Measurements from ENCODE around the gene WBP2NL.

The WBP2NL gene

GRCh38 chr22:41978732-41979131 is 19.9 kb upstream of the WBP2NL start:
- no peak for DNase-seq (ENCODE audit: low spot score)

DNA sequence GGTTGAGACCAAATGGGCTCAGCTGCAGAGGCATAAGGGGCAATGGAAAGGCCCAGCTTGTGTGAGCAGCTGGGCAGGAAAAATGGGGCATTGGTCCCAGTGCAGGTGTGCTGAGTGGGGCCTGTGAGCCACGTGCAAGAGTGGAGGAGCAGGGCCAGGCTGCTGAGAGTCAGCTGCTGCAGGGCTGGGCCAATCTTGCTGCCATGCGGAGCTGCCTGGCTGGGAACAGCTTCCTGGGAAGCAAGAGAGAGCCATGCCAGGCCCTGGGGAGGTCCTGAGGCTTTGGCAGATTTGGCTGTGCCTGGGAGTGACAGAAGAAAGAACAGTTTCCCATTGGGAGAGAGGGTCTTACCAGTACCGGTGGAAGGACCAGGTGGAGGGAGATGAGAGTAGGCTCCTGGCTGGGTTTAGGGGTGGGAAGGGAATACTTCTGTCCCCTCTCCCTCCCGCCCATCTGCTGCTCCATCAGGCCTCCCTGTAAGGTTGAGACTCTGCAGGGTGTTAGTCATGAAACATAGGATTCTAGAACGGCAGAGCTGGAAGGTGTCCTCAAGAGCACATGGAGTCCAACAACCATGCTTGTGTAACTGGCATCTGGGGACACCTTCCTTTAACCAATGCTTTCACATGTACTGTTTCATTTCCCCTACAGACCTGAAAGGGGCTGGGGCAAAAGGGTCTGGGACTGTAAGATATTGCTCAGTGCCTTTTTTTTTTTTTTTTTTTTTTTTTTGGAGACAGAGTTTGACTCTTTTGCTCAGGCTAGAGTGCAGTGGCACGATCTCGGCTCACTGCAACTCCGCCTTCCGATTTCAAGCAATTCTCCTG is 19.0 kb upstream of the WBP2NL start:
- no peak for DNase-seq (ENCODE audit: low spot score)

DNA sequence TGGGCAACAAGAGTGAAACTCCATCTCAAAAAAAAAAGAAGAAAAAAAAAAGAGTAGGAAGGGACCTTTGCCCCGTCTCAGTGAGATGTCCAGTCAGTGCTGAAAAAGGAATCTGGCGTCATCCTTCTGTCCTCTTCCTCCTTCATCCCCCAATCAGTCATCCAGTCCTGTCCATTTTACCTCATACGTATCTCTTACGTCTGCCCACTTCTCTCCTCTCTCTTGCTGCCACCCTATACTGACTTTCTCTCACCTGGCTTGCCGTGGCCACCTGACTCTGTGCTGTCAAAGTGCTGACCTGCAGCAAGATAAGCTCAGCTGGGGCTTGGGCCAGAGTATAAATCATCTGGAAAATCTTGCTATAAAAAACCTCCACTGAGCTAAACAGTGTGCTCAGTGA is 15.7 kb upstream of the WBP2NL start:
- no peak for DNase-seq (ENCODE audit: low spot score)

DNA sequence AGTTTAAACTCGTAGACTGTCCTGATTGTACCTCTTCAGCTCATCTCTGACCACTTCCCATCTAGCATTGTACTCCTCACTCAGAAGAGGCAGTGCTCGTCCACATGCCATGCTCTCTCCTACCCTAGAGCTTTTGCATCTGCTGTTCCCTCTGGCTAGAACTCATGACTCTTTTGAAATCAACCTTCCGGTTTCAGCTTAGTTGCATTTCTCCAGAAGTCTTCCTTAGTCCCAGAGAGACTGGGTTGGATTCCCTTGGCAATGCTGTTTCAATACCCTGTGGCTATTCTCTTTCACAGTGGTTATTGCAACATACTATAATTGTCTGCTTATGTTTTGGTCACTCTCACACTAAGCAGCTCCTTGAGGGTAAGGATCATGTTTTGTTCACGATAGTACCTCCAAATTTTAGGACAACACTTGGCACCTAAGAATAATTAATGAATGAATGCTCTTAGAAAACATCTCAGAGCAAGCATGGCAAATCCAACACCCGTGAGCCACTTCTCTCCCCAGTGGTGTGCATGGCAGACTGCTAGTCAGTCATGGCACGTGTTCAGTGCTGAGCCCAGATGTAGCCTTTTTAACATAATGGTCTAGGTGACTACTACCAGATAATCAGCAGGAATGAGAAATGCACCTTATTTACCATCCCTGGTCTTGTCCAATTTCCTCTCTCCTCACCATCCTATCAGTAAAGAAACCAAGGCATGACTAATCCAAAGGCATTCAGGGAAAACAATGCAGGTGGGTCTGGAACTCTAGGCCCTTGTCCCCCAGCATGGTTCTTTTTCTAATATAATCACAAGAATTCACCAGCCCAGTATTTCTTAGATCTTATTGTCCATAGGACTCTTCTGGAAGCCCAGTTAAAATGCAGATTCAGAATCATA is 14.8 kb upstream of the WBP2NL start:
- no peak for DNase-seq (ENCODE audit: low spot score)

DNA sequence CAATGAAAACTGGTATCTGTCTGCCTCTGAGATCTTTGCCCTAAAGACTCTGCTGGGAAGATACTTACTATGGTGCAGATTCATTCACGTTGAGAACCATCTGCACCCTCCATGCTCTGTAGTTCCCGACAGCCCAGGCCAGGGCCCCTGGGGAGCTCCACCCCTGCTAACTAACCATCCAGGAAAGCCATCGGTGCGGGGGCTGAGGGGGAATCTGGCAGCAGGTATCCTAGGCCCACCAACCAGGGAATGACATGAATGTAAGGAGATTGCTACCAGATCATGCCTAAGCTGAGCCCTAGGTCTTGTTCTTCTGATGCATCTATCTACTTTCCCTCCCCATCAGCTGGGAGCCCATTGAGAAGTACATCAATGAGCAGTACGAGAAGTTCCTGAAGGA is 11.3 kb upstream of the WBP2NL start:
- no peak for DNase-seq (ENCODE audit: low spot score)

DNA sequence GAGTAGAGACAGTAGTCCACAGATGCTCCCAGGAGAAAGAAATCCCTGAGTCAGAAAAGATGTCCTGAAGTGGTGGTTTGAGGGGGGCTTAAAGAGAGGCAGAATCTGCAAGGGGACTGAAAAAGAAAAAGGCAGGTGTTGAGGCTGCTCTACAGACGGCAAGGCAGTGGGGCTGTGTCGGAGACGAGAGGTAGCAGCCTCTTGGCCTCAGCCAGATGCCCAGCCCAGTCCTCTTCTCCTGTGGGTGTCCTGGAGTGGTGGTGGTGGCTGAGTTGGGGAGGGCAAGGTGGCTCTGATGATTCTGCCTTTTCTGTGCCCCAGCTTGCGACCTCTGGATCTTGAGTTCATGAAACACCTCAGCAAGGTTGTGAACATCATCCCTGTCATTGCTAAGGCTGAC is 9.3 kb upstream of the WBP2NL start:
- no peak for DNase-seq (ENCODE audit: low spot score)

GRCh38 chr22:41991111-41991510 is 7.5 kb upstream of the WBP2NL start:
- DNase-seq (ENCODE audit: low spot score) = no peak

DNA sequence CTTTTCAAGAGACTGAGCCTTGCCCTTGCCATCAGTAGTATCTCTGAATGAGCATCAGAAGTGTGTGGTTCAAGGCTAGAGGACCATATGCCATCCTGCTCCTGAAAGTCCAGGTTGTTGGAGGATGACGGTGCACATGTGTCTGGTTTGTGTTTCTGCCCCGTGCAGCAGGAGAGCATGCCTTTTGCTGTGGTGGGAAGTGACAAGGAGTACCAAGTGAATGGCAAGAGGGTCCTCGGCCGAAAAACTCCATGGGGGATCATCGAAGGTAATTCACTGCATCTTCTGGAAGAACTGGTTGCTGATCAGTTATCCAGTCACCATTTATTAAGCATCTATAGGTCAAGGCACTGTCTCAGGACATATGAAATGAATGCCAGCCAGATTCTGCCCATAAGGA is 6.1 kb upstream of the WBP2NL start:
- no peak for DNase-seq (ENCODE audit: low spot score)

- no peak for DNase-seq (ENCODE audit: low spot score)
These were observed 3.4 kb upstream of the WBP2NL start for GRCh38 chr22:41995211-41995610.

- DNase-seq (ENCODE audit: low spot score) = no peak
These were observed 1.8 kb upstream of the WBP2NL start for GRCh38 chr22:41996826-41997225.

DNA sequence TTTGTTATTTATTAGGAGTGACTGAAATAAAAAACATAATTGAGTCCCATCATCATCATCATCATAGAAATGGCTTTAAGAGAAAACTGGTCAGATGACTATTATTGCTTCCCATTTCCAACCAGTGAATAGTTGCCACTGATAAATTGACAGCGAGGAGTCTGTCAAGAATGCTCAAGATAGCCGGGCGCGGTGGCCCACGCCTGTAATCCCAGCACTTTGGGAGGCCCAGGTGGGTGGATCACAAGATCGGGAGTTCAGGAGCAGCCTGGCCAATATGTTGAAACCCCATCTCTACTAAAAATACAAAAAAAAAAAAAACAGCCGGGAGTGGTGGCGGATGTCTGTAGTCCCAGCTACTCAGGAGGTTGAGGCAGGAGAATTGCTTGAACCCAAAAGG is 1.9 kb downstream of the WBP2NL start:
- no peak for DNase-seq (ENCODE audit: low spot score)

DNA sequence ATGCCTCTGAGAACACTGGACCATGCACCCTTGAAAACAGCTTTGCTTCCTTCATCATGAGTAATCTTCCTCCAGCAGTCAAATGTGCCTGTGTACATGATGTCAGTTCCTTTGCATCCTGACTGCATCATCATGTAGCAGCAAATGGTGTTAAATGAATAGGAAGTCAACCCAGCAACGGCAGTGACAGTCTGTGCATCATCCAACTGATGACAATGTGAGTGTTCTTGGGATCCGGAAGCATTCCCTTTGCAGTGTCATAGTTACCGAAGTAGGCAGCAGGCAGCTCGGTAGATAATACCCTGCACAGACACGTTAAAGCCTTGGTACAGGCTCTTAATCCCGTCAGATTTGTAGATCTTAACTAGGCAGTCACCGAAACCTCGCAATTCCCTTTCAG is 2.5 kb downstream of the WBP2NL start:
- no peak for DNase-seq (ENCODE audit: low spot score)

DNA sequence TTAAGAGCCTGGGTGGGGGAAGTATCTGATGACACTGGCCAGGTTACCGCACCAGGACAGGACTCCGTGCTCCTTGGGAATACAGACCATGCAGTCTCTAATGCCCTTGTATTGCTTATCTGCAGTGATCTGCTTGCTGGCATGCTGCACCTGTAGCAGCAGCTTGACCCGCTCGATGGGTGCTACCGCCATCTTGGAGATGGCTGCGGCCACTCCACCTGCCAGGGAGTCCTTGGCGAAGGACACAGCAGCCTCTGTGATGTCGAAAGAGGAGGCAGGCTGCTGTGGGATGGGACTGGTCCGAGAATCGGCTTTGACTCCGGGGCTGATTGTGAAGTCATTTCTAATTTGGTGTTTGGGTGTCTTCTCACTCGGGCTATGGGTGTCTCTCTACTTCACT is 3.1 kb downstream of the WBP2NL start:
- no peak for DNase-seq (ENCODE audit: low spot score)

DNA sequence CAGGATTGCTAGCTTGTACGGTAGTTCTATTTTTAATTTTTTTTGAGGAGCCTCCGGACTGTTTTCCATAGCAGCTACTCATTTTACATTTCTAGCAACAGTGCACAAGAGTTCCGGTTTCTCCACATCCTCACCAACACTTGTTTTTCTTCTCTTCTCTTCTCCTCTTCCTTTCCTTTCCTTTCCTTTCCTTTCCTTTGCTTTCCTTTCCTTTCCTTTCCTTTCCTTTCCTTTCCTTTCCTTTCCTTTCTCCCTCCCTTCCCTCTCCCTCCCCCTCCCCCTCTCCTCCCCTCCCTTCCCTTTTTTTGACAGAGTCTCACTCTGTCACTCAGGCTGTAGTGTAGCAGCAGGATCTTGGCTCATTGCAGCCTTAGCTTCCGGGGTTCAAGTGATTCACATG is 9.3 kb downstream of the WBP2NL start:
- no peak for DNase-seq (ENCODE audit: low spot score)

DNA sequence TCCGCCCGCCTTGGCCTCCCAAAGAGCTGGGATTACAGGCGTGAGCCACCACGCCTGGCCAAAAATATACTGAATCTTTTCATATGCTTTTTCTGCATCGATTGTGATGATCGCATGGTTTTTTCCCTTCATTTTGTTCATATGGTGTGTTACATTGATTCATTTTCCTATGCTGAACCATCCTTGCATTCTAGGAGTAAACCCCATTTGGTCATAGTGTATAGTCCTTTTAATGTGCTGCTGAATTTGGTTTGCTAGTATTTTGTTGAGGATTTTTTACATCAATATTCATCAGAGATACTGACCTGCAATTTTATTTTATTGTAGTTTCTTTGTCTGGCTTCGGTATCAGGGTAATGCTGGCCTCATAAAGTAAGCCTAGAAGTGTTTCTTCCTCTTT is 12.2 kb downstream of the WBP2NL start:
- DNase-seq (ENCODE audit: low spot score) = no peak

- no peak for DNase-seq (ENCODE audit: low spot score)
These were observed 14.8 kb downstream of the WBP2NL start for GRCh38 chr22:42013385-42013784.

- no peak for DNase-seq (ENCODE audit: low spot score)
These were observed 17.5 kb downstream of the WBP2NL start for GRCh38 chr22:42016111-42016510.

GRCh38 chr22:42018224-42018623 is 19.6 kb downstream of the WBP2NL start:
- no peak for DNase-seq (ENCODE audit: low spot score)

DNA sequence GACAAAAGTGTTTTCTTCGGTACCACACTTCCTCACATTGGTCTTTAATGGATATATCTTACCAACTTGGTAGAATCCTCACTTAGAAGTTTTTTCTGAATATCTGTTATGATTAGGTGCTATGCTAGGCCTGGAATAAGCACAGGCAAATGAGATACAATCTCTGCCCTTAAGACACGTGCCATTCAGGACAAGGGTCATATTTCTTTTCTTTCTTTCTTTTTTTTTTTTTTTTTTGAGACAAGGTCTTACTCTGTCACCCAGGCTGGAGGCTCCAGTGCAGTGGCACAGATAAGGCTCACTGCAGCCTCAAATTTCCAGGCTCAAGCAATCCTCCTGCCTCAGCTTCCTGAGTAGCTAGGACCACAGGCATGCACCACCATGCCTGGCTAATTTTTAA is 23.0 kb downstream of the WBP2NL start:
- no peak for DNase-seq (ENCODE audit: low spot score)

GRCh38 chr22:42022162-42022847 is 23.7 kb downstream of the WBP2NL start:
- no peak for DNase-seq (ENCODE audit: low spot score)

- DNase-seq (ENCODE audit: low spot score) = no peak
These were observed 26.8 kb downstream of the WBP2NL start for GRCh38 chr22:42025421-42025820.

GRCh38 chr22:42026705-42027104 is 28.1 kb downstream of the WBP2NL start:
- DNase-seq (ENCODE audit: low spot score) = no peak

All from putamen (tissue), 1 donor.